GM21447 (cell line): ENCODE measurements around the gene ADAMTSL5.
"Not testable (repeated sequence)": the region's sequence is repeated elsewhere in the genome, so short reads cannot be mapped to it uniquely, and the experiment has no call there.

Source experiments
- ATAC-seq: cut with Tn5 transposase; IDR thresholded peaks from one replicate; pipeline ENCODE4 v1.9.1; 2021; ENCODE audit not compliant: unreplicated experiment

Gene ADAMTSL5

GRCh38 chr19:1512671-1513498, at the start of gene ADAMTSL5:
TSS of gene ADAMTSL5 (minus strand) at chr19:1513019. CDS start at chr19:1510943, 2,076 bp downstream.
- ATAC-seq: no peak

DNA sequence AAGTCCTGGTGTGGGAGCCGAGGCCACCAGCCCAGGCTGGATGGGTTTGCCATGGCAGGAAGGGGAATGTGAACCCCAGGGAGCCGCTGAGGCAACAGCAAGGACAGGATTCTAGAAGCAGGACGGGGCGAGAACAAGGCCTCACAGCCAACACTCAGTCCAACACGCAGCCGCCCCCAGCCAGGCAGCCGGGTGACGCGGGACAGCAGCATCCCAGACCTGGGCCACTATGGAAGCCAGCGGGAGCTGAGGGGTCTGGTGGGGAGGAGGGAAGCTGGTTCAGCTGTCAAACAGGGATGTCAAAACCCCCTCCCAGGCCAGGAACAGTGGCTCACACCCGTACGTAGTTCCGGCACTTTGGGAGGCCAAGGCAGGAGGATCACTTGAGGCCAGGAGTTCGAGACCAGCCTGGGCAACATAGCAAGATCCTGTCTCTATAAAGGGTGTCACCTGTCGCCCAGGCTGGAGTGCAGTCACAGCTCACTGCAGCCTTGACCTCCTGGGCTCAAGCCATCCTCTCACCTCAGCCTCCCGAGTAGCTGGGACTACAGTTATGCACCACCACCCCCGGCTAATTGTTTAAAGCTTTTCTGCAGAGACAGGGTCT, 48.5 kb upstream of the ADAMTSL5 start:
- no peak for ATAC-seq

GRCh38 chr19:1560286-1560882, 47.6 kb upstream of the ADAMTSL5 start:
- no peak for ATAC-seq

GRCh38 chr19:1558552-1558951, 45.7 kb upstream of the ADAMTSL5 start:
- no peak for ATAC-seq

DNA sequence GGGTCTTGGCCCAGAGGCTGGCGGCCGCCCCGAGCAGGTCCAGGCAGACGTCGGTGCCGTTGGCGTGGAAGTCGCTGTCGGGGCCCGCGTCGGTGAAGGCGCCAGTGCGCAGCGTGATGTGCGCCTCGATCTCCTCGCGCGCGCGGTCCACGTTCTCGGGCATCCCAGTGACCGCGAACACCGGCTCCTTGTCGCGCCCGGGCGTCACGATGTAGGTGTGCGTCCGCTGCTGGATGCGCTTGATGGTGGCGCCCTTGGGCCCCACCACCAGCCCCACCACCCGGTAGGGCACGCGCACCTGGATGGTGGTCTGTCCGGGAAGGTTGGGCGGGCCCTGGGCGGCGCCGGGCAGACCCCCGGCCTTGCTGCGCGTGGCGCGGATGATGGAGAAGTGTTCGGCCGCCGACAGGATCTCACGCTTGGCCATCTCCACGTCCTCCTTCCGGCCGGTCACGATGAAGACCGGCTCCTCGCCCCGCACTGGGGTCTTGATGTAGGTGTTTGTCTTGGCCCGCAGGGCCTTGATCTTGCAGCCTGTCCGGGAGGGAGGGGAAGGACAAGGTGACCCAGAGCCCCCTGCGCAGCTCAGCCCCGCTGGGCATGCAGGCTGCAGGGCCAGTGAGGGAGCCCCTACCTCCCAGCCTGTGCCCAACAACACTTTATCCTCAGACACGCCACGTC, 43.7 kb upstream of the ADAMTSL5 start:
- no peak for ATAC-seq

GRCh38 chr19:1555487-1556389, 42.9 kb upstream of the ADAMTSL5 start:
- ATAC-seq: no peak

DNA sequence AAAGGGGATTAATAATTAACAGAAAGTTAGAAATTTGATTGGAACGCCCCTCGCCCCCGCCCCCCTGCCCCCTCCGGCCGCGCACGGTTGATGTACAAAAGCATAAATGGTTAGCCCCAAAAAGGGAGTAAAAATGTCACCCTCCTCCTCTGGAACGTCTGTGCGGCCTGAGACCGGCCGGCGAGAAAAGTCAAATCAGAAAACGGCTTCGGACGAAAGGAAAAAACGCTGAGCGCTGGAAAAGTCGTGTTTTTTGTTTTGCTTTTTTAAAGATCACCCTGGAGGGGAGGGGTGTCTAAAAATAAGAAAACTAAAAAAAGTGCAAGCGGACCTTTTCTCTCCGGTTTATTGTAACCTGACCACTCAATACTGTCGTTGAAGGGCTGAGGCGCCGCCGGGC, 42.1 kb upstream of the ADAMTSL5 start:
- ATAC-seq: no peak

DNA sequence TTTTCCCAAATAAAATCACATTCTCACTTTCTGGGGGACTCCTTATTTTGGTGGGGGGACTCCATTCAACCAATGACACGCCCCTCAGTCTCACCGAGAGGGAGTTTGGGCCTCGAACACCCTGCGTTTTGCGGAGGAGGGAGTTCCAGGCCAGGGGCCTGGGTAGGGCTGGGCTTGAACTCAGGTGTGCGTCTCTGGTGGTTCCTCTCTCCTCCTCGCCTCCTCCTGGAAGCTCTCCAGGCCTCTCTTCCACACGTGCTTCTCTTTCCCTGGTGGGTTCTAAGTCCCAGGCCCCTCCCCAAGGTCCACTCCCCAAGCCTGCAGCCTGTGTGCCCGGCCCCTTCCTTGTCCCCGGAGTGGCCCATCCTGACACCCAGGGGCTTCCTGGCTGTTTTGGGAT, 40.6 kb upstream of the ADAMTSL5 start:
- ATAC-seq: no peak

DNA sequence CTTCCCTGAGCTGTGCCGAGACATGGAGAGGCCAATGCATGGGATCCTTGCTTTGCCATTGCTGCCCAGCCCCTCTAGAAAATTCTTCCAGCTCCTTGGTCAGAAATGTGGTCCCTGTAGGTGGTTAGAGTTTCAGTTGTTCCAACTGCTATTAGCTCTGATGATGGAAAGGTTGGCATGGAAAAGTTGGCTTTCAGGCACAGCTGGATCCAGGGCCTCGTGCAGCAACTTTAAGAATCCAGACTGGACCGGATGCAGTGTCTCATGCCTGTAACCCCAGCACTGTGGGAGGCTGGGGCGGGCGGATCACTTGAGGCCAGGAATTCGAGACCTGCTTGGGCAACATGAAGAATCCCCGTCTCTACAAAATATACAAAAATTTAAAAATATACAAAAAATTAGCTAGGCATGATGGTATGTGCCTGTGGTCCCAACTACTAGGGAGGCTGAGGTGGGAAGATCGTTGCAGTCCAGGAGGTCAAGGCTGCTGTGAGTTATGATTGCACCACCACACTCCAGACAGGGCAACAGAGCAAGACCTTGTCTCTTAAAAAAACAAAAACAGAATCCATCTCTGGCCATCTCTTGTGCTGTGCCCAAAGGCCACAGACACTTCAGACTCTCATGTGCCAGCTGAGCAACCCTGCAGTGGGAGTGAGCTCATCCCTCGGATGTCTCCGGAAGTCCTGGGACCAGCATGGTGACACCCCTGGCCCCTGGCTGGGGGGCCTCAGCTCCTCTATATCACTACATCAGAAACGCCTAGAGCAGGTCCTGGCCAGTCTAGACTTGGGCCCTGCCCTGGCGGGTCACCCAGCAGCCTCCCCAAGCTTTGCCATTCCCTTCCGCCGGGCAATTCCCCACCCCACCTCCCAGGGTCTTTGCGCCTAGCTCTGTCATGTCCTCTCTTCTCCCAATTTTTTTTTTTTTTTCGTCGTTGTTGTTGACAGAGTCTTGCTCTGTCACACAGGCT, 38.5 kb upstream of the ADAMTSL5 start:
- ATAC-seq: no peak

DNA sequence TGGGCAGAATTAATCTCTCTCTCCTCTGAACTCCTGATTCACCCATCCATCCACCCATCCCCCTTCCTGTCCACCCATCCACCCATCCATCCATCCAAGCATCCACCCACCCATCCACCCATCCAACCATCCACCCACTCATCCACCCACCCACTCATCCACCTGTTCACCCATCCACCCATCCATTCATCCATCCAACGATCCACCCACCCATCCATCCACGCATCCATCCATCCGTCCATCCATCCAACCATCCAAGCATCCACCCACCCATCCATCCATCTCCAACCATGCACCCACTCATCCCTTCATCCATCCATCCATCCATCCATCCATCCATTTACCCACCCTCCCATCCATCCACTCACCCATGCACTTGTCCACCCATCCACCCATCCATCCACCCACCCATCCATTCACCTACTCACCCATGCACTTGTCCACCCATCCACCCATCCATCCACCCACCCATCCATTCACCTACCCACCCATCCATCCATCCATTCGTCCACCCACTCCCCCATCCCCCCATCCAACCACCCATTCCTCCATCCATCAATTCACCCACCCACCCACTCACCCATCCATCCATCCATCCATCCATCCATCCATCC, 36.6 kb upstream of the ADAMTSL5 start:
- ATAC-seq: no peak

DNA sequence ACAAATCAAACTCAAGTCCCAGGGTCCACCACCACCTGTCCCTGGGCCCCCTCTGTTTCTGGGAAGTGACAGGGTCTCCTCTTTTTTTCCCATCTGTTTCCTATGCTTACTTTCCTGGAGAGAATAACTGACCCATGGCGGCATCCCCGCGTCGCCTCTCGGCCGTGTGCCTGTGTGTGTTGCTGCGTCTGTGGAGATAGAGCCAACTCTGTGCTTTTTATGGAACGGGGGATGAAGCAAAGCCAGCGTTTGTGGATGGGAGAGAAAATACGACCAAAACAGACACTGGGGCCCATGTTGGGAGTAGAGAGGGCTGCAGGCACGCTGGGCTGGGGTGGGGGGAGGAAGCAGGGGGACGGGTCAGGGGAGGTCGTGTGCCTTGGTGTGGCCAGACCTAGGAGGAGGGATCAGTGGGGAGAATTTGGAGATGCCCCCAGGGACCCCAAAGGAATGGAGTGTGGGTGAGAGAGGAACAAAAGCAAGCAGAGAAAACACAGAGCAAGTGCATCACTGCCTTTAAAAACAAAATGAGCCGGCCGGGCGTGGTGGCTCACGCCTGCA, 27.6 kb upstream of the ADAMTSL5 start:
- ATAC-seq: no peak

DNA sequence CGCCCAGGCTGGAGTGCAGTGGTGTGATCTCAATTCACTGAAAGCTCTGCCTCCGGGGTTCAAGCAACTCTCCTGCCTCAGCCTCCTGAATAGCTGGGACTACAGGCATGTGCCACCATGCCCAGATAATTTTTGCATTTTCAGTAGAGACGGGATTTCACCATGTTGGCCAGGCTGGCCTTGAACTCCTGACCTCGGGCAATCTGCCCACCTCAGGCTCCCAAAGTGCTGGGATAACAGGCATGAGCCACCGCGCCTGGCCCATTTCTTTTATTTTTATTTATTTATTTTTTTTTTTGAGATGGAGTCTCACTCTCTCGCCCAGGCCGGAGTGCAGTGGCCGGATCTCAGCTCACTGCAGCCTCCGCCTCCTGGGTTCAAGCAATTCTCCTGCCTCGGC, 26.9 kb upstream of the ADAMTSL5 start:
- ATAC-seq: not testable (repeated sequence)

- ATAC-seq: no peak
These were observed 26.2 kb upstream of the ADAMTSL5 start for GRCh38 chr19:1538978-1539377.

GRCh38 chr19:1535699-1536098, 22.9 kb upstream of the ADAMTSL5 start:
- ATAC-seq: not testable (repeated sequence)

DNA sequence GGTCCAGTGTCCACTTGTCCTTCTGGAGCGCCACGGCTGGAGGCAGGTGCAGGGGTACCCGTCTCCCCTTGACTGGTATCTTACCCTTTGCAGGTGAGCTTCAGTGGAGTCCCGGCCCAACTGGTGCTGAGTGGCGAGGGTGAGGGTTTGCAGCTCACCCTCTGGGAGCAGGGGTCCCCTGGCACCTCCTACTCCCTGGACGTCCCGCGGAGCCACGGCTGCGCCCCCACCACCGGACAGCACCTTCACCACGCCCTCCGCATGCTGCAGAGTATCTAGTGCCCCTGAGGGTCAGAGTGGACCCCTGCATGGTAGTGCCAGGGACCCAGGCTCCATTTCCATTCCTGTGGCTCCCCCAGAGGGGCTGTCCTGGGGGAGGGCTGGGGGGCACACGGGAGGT, 22.2 kb upstream of the ADAMTSL5 start:
- ATAC-seq: no peak

- no peak for ATAC-seq
These were observed 20.8 kb upstream of the ADAMTSL5 start for GRCh38 chr19:1533510-1534150.

DNA sequence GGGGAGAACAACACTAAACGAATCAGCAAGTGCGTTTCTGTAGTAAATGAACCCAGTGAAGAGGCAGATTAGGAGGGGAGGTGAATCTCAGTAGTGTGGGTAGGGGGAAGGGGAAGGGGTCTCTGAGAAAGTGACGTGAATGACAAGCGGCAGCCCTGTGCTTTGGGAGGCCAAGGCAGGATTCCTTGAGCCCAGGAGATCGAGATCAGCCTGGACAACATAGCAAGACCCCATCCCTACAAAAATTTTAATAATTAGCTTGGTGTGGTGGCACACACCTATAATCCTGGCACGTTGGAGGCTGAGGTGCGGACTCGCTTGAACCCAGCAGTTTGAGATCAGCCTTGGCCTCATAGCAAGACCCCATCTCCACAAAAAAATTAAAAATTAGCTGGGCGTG, 19.2 kb upstream of the ADAMTSL5 start:
- ATAC-seq: no peak

- ATAC-seq: no peak
These were observed 18.8 kb upstream of the ADAMTSL5 start for GRCh38 chr19:1531587-1531986.
